SK-N-SH treated with all-trans-retinoic acid at 6 μM for 48 hours (cell line): ENCODE results near the gene TMEM209.

Experiments
- ATAC-seq: fragments of 200-7000 bp; cut with Tn5 transposase; 3 replicates; pipeline ENCODE4 v1.9.1; 2020; ENCODE audit warnings: mild to moderate bottlenecking, moderate library complexity
- CREB5 ChIP-seq: fragments of 250-450 bp; sonication (Bioruptor Pico); IDR thresholded peaks from 2 replicates; pipeline ENCODE4 v1.5.1; 2020; ENCODE audit warnings: low read depth, mild to moderate bottlenecking, moderate library complexity
- CSDC2 ChIP-seq: fragments of 250-450 bp; sonication (Bioruptor Pico); IDR thresholded peaks from 2 replicates; pipeline ENCODE4 v1.5.0; 2020; ENCODE audit warnings: mild to moderate bottlenecking, moderate library complexity
- CSRNP3 ChIP-seq: fragments of 250-450 bp; sonication (Bioruptor Pico); IDR thresholded peaks from 2 replicates; pipeline ENCODE4 v1.5.1; 2021; ENCODE audit warnings: mild to moderate bottlenecking, moderate library complexity
- ESRRG ChIP-seq: fragments of 250-450 bp; sonication (Bioruptor Pico); IDR thresholded peaks from 2 replicates; pipeline ENCODE4 v1.6.1; 2021; ENCODE audit warnings: mild to moderate bottlenecking
- GLIS3 ChIP-seq: fragments of 250-450 bp; sonication (Bioruptor Pico); IDR thresholded peaks from 2 replicates; pipeline ENCODE4 v1.5.0; 2020; ENCODE audit warnings: mild to moderate bottlenecking, moderate library complexity
- ISL1 ChIP-seq: fragments of 250-450 bp; sonication (Bioruptor Pico); IDR thresholded peaks from 2 replicates; pipeline ENCODE4 v2.1.2; 2022; ENCODE audit warnings: mild to moderate bottlenecking, moderate library complexity
- OSR1 ChIP-seq: fragments of 250-450 bp; sonication (Bioruptor Pico); IDR thresholded peaks from 2 replicates; pipeline ENCODE4 v1.8.0; 2022; ENCODE audit warnings: moderate library complexity, mild to moderate bottlenecking, inconsistent platforms
- PATZ1 ChIP-seq: fragments of 250-450 bp; sonication (Bioruptor Pico); IDR thresholded peaks from 2 replicates; pipeline ENCODE4 v1.8.0; 2020; ENCODE audit warnings: mild to moderate bottlenecking, moderate library complexity, borderline replicate concordance
- POU6F1 ChIP-seq: fragments of 250-450 bp; sonication (Bioruptor Pico); IDR thresholded peaks from 2 replicates; pipeline ENCODE4 v1.8.0; 2021; ENCODE audit warnings: low read depth, mild to moderate bottlenecking, moderate library complexity, borderline replicate concordance
- PPARA ChIP-seq: fragments of 250-450 bp; sonication (Bioruptor Pico); IDR thresholded peaks from 2 replicates; pipeline ENCODE4 v1.5.0; 2020; ENCODE audit warnings: mild to moderate bottlenecking, borderline replicate concordance
- SNAI2 ChIP-seq: fragments of 250-450 bp; sonication (Bioruptor Pico); IDR thresholded peaks from 2 replicates; pipeline ENCODE4 v1.5.0; 2020; ENCODE audit warnings: mild to moderate bottlenecking, moderate library complexity
- TOX ChIP-seq: fragments of 250-450 bp; sonication (Bioruptor Pico); IDR thresholded peaks from 2 replicates; pipeline ENCODE4 v1.8.0; 2021; ENCODE audit warnings: mild to moderate bottlenecking, moderate library complexity, borderline replicate concordance
- TSHZ2 ChIP-seq: fragments of 250-450 bp; sonication (Bioruptor Pico); IDR thresholded peaks from 2 replicates; pipeline ENCODE4 v1.5.0; 2020; ENCODE audit warnings: mild to moderate bottlenecking, moderate library complexity
- ZFP3 ChIP-seq: fragments of 250-450 bp; sonication (Bioruptor Pico); IDR thresholded peaks from 2 replicates; pipeline ENCODE4 v1.5.0; 2020; ENCODE audit warnings: mild to moderate bottlenecking, moderate library complexity
- ZFP30 ChIP-seq: fragments of 450-650 bp; formaldehyde crosslinking; IDR thresholded peaks from 2 replicates; pipeline ENCODE4 v1.5.0; 2022; ENCODE audit warnings: mild to moderate bottlenecking, moderate library complexity
- ZNF70 ChIP-seq: fragments of 450-650 bp; formaldehyde crosslinking; IDR thresholded peaks from 2 replicates; pipeline ENCODE4 v1.5.0; 2020; ENCODE audit warnings: mild to moderate bottlenecking, moderate library complexity

The TMEM209 gene

GRCh38 chr7:130143334-130143732 is 61.9 kb downstream of the TMEM209 start:
- TF ChIP-seq ZFP3 (CRISPR knock-in tag) (no peak), OSR1 (CRISPR knock-in tag) (no peak)
- no peak for ATAC-seq

- TF ChIP-seq CSDC2: no peak
- TF ChIP-seq SNAI2: no peak
- TF ChIP-seq CSRNP3 (CRISPR knock-in tag): no peak
- no peak for TF ChIP-seq PPARA (CRISPR knock-in tag)
- TF ChIP-seq ZNF70 (CRISPR knock-in tag): no peak
- TF ChIP-seq ZFP30 (CRISPR knock-in tag): no peak
- TF ChIP-seq TOX: no peak
- no peak for TF ChIP-seq PATZ1 (CRISPR knock-in tag)
- ATAC-seq: no peak
Measured at GRCh38 chr7:130142654-130143333, 62.4 kb downstream of the TMEM209 start.

GRCh38 chr7:130141884-130142653 is 63.1 kb downstream of the TMEM209 start:
- no peak for TF ChIP-seq ISL1
- no peak for TF ChIP-seq ESRRG
- no peak for TF ChIP-seq PPARA (CRISPR knock-in tag)
- no peak for TF ChIP-seq POU6F1 (CRISPR knock-in tag)
- no peak for TF ChIP-seq CREB5 (CRISPR knock-in tag)
- no peak for ATAC-seq

- no peak for TF ChIP-seq GLIS3
- 0 out of 2 replicates have a peak, but pooled peaks have one; percentile 38 for TF ChIP-seq ZNF70 (CRISPR knock-in tag)
- peak; percentile 42 for ATAC-seq
Measured at GRCh38 chr7:130141161-130141883, 63.9 kb downstream of the TMEM209 start.

GRCh38 chr7:130140551-130141160 is 64.5 kb downstream of the TMEM209 start:
- no peak for ATAC-seq
- TF ChIP-seq TSHZ2 (CRISPR knock-in tag): no peak
- no peak for TF ChIP-seq POU6F1 (CRISPR knock-in tag)
- no peak for TF ChIP-seq CSRNP3 (CRISPR knock-in tag)
- no peak for TF ChIP-seq PATZ1 (CRISPR knock-in tag)
